OCI-LY7 (cell line): Measurements from ENCODE around the gene SIGMAR1. TPM values are rescaled to one million over a fixed set of nuclear protein-coding genes. Genes with fewer than 3 reads are reported as not detected.

Experiments
- BruUV-seq: library from RNA; stranded (reverse); fragments of 400-500 nt; replicated peaks from 2 replicates; lab custom pipeline; 2021; lab: Mats Ljungman, UMichigan
- CTCF ChIA-PET: fragments of 300-600 bp; sonication (Branson Sonifier 250); formaldehyde crosslinking; loops from one replicate; lab custom pipeline; 2022; ENCODE audit warnings: antibody characterized with exemption; ENCODE audit not compliant: unreplicated experiment; lab: Charles Lee
- POLR2A ChIA-PET: fragments of 300-600 bp; sonication (Branson Sonifier 250); formaldehyde crosslinking; loops from one replicate; lab custom pipeline; 2022; ENCODE audit warnings: antibody characterized with exemption; lab: Charles Lee
- DNase-seq: peaks from one replicate; pipeline ENCODE4 v3.0.0-alpha.2; 2015; ENCODE audit warnings: low spot score
- H2AFZ ChIP-seq: fragments of 200-600 bp; sonication (generic), shearing (Covaris generic); 2 replicates; pipeline ENCODE4 v1.6.1; 2014; ENCODE audit warnings: mild to moderate bottlenecking, antibody characterized with exemption, low read length, moderate library complexity
- H3K27ac ChIP-seq: fragments of 200-600 bp; sonication (generic); 2 replicates; pipeline ENCODE4 v1.5.1; 2014; ENCODE audit warnings: mixed run types, low read depth, mild to moderate bottlenecking, moderate library complexity, low read length, inconsistent platforms; ENCODE audit not compliant: poor library complexity, severe bottlenecking
- H3K36me3 ChIP-seq: fragments of 200-600 bp; sonication (generic); 2 replicates; pipeline ENCODE4 v1.6.1; 2014; ENCODE audit warnings: mild to moderate bottlenecking, antibody characterized with exemption, low read length, moderate library complexity, mixed read lengths; ENCODE audit not compliant: insufficient read depth
- H3K4me1 ChIP-seq: fragments of 200-600 bp; sonication (generic); 2 replicates; pipeline ENCODE4 v1.5.1; 2014; ENCODE audit warnings: mild to moderate bottlenecking, low read length; ENCODE audit not compliant: insufficient read depth, poor library complexity, severe bottlenecking
- H3K4me2 ChIP-seq: fragments of 200-600 bp; sonication (generic); 2 replicates; pipeline ENCODE4 v1.6.1; 2014; ENCODE audit warnings: mild to moderate bottlenecking, low read length
- H3K4me3 ChIP-seq: fragments of 200-600 bp; sonication (generic); 2 replicates; pipeline ENCODE4 v1.5.1; 2014; ENCODE audit warnings: mild to moderate bottlenecking, low read depth, low read length; ENCODE audit not compliant: poor library complexity, severe bottlenecking
- H3K79me2 ChIP-seq: fragments of 200-600 bp; sonication (generic); 2 replicates; pipeline ENCODE4 v1.6.1; 2016; ENCODE audit warnings: low read depth, mild to moderate bottlenecking, low read length, moderate library complexity, mixed read lengths; ENCODE audit not compliant: insufficient read depth
- H3K9me2 ChIP-seq: fragments of 200-600 bp; sonication (generic); 2 replicates; pipeline ENCODE4 v1.6.1; 2016; ENCODE audit warnings: mild to moderate bottlenecking, low read length, mixed read lengths; ENCODE audit not compliant: insufficient read depth
- H3K9me3 ChIP-seq: fragments of 200-600 bp; sonication (generic); 2 replicates; pipeline ENCODE4 v1.6.1; 2014; ENCODE audit warnings: mild to moderate bottlenecking, mixed run types, low read length, mixed read lengths
- H4K20me1 ChIP-seq: fragments of 200-600 bp; sonication (generic); 2 replicates; pipeline ENCODE4 v1.6.1; 2014; ENCODE audit warnings: mild to moderate bottlenecking, antibody characterized with exemption, low read length, moderate library complexity, mixed read lengths; ENCODE audit not compliant: insufficient read depth
- EZH2phosphoT487 ChIP-seq: fragments of 200-600 bp; sonication (generic); IDR thresholded peaks from 2 replicates; pipeline ENCODE4 v1.6.1; 2018; ENCODE audit warnings: low read depth, borderline replicate concordance, mild to moderate bottlenecking, mixed run types, antibody characterized with exemption, low read length, moderate library complexity, mixed read lengths
- intact Hi-C: fragments of 100-400 bp; cut with micrococcal nuclease; formaldehyde crosslinking; loops from one replicate; pipeline ENCODE4 v1.10.0; 2022; ENCODE audit not compliant: unreplicated experiment
- total RNA-seq, 2 experiments: library from RNA; depleted of rRNA in 1 of 2; stranded (reverse); fragments of >200 nt in 1 of 2; shearing (Covaris generic) in 1 of 2; gene quantifications; 2 replicates each; pipeline ENCODE4 v1.2.3, GENCODE V29; 2014 to 2022
- TF ChIP-seq, protein P1 (sequence below): fragments of 200-600 bp; sonication (generic); conservative IDR thresholded peaks from 2 replicates; pipeline ENCODE4 v1.5.1; 2014; ENCODE audit warnings: mild to moderate bottlenecking, antibody characterized with exemption, low read length, moderate library complexity, mixed read lengths

Gene SIGMAR1
- total RNA-seq, 2 experiments from 2014 or later: 103 to 110 TPM

DNA sequence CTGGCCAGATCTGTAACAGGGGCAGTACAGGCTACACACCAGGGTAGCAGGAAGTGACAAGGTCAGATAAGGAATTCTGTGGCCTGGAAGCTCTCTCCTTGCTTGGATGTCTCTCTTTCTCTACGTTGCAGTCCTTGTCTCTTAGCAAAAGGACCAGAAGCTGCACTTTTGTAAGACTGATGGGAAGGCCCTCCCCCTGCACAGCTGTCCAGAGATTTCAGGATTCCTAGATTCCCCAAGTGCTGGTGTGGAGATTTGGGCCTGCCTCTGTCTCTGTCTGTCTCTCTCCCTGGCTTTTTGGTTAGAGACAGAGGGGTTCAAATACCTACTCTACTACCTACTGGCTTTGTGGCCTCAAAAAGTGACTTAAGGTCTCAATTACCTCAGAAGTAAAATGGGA, 38.0 kb downstream of the SIGMAR1 start:
- no peaks in the 10 kb centered on the region for H3K9me3 ChIP-seq
- H3K4me3 ChIP-seq: no peak overlapping the region
- DNase-seq: no peak
- ChIA-PET POLR2A (no interaction called here), CTCF (no interaction called here)
- no peaks in the 10 kb centered on the region for H3K9me2 ChIP-seq
- no peak overlapping the region for H3K4me2 ChIP-seq
- H4K20me1 ChIP-seq: no peaks in the 10 kb centered on the region
- no TSS peak for BruUV-seq
- H2AFZ ChIP-seq: no peak overlapping the region
- no peaks in the 10 kb centered on the region for H3K79me2 ChIP-seq
- no peak for TF ChIP-seq EZH2phosphoT487
- TF ChIP-seq, protein P1, sequence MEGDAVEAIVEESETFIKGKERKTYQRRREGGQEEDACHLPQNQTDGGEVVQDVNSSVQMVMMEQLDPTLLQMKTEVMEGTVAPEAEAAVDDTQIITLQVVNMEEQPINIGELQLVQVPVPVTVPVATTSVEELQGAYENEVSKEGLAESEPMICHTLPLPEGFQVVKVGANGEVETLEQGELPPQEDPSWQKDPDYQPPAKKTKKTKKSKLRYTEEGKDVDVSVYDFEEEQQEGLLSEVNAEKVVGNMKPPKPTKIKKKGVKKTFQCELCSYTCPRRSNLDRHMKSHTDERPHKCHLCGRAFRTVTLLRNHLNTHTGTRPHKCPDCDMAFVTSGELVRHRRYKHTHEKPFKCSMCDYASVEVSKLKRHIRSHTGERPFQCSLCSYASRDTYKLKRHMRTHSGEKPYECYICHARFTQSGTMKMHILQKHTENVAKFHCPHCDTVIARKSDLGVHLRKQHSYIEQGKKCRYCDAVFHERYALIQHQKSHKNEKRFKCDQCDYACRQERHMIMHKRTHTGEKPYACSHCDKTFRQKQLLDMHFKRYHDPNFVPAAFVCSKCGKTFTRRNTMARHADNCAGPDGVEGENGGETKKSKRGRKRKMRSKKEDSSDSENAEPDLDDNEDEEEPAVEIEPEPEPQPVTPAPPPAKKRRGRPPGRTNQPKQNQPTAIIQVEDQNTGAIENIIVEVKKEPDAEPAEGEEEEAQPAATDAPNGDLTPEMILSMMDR: no peak
- no peak overlapping the region for H3K27ac ChIP-seq
- no peaks in the 10 kb centered on the region for H3K4me1 ChIP-seq
- intact Hi-C loops: no loop called here
- no peaks in the 10 kb centered on the region for H3K36me3 ChIP-seq

DNA sequence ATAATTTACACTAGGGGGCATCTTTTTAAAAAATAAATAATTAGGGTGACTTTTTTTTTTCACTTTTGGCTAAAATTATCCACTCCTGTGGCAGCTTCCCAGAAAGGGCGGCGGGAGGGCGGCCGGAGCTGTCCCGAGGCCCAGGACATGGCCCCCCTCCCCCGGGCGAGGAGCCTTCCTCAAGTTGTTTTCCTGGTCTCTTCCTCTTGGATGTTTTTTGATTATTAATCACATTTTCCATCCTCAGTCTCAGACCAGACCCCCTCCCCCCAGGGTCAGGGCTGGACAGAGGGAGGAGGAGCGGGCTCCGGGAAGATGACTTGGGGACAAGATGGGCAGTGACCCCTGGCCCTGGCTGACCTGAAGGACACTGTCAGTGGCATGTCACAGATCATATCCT, 43.4 kb downstream of the SIGMAR1 start:
- no peak for TF ChIP-seq EZH2phosphoT487
- TF ChIP-seq, protein P1: no peak
- H3K4me1 ChIP-seq: no peaks in the 10 kb centered on the region
- H3K36me3 ChIP-seq: no peaks in the 10 kb centered on the region
- H3K27ac ChIP-seq: no peak overlapping the region
- intact Hi-C loops: no loop called here
- H2AFZ ChIP-seq: no peak overlapping the region
- DNase-seq: no peak
- H3K79me2 ChIP-seq: no peaks in the 10 kb centered on the region
- ChIA-PET CTCF (no interaction called here), POLR2A (no interaction called here)
- H4K20me1 ChIP-seq: no peaks in the 10 kb centered on the region
- no peak overlapping the region for H3K4me3 ChIP-seq
- no TSS peak for BruUV-seq
- no peaks in the 10 kb centered on the region for H3K9me3 ChIP-seq
- H3K9me2 ChIP-seq: no peaks in the 10 kb centered on the region
- no peak overlapping the region for H3K4me2 ChIP-seq

DNA sequence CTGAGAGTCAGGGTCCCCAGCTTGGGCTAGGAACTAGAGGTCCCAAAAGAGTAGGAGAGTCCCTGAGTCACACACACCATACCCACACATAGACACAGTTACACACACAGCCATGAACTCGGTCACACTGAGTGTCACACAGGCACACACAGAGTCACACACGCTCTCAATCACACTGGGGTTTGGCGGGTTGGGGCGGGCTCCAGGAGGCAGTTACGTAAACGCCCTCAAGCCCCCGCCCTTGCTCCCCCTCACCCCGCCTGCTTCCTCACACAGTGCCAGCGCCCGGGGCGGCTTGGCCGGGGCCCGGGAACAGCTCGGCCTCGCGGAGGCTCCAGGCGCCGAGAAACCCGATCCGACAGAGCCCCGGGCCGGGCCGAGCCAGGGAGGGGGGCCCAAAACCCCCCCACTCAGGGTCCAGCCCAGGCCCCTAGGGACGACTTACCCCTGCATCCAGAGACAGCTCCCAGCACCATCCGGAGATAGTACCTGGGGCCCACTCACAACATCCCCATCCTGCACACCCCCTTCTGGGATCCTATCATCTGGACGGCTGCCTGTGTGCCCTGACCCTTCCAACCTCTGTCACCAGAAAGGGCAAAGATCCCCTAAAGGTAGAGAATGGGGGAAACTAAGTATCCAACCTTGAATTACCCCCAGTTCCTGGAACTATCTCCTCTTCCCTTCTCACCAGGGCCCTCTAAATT, 44.5 kb downstream of the SIGMAR1 start:
- BruUV-seq: no TSS peak
- Histone ChIP-seq H3K27ac (no peak overlapping the region), H4K20me1 (no peaks in the 10 kb centered on the region; the same call in 1 of the 2 replicates), H2AFZ (no peak overlapping the region), H3K79me2 (no peaks in the 10 kb centered on the region), H3K9me2 (no peaks in the 10 kb centered on the region), H3K4me2 (no peak overlapping the region), H3K9me3 (no peaks in the 10 kb centered on the region), H3K4me3 (no peak overlapping the region), H3K36me3 (no peaks in the 10 kb centered on the region), H3K4me1 (no peaks in the 10 kb centered on the region)
- POLR2A ChIA-PET: no interaction called here
- intact Hi-C loops: loop anchor here (1.0 to 2.0 kb wide), 2 partner anchors 45 to 156 kb away; no protein-coding TSS in a partner anchor
- DNase-seq: no peak
- CTCF ChIA-PET: interaction anchor here (1.0 kb wide), 1 partner anchor 190 kb away, joined by 3 read pairs; no protein-coding TSS in a partner anchor
- TF ChIP-seq, protein P1: no peak
- TF ChIP-seq EZH2phosphoT487: no peak
